ENCODE results near the gene PLA2G4B. TPM values are rescaled to one million over a fixed set of nuclear protein-coding genes. Genes with fewer than 3 reads are reported as not detected.

The PLA2G4B gene
- total and polyA plus RNA-seq, 2 of the 8 experiments (the other 6 are each of a cell fraction or from before 2014, with no cell fraction given): 4.2 to 9.2 TPM

- TF ChIP-seq CHD7 (IDR thresholded peaks at IDR 0.05; ENCODE audit: insufficient replicate concordance, low read length) (no peak), KDM1A (IDR thresholded peaks at IDR 0.05; ENCODE audit: borderline replicate concordance, low read length) (no peak)
These were observed 14.4 kb upstream of the PLA2G4B start (continued) for GRCh38 chr15:41824062-41824745.
